NB4 (cell line): ENCODE results near the gene MAPK8IP3.

Source experiments
- MAX ChIP-seq: IDR thresholded peaks from 2 replicates; pipeline ENCODE4 v1.6.1; 2011; ENCODE audit warnings: low read depth, low read length
- TF ChIP-seq, protein P1 (sequence below): IDR thresholded peaks from one replicate; pipeline ENCODE4 v1.5.1; 2012; ENCODE audit warnings: low read depth, low read length

DNA sequence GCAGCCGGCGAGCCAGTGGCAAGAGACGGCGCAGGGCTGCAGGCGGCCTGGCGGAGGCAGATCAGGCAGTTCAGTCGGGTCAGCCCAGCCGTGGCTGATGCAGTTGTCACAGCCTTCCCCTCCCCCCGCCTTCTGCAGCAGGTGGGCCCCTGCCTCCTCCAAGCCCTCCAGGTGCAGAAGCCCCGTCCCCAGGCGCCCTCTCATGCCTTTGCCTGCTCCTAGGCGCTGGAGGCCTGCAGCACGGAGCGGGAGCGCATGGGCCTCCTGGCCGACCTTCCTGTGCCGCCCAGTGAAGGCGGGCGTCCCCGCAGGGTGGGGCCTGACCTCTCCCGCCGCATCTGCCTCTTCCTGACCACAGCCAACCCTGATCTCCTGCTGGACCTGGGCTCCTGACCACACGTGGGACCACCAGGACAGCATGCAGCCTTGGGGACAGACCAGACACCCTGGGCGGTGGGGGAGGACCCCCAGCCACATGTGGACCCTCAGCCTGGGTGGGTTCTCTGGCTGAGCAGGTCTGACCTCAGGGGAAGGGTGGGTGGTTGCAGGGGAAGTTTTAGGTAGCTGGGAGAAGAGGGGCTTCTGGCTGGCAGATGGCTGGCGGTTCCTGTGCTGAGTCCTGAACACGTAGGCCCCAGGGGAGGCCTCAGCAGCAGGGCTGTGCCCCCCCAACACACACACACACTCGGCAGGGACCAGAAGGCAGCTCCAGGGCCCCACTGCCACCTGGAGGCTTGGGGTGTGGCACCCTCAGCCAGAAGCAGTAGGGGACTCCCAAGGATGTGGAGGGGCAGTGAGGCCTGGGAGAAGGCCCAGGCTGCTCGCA is 70.1 kb downstream of the MAPK8IP3 start:
- TF ChIP-seq, protein P1, sequence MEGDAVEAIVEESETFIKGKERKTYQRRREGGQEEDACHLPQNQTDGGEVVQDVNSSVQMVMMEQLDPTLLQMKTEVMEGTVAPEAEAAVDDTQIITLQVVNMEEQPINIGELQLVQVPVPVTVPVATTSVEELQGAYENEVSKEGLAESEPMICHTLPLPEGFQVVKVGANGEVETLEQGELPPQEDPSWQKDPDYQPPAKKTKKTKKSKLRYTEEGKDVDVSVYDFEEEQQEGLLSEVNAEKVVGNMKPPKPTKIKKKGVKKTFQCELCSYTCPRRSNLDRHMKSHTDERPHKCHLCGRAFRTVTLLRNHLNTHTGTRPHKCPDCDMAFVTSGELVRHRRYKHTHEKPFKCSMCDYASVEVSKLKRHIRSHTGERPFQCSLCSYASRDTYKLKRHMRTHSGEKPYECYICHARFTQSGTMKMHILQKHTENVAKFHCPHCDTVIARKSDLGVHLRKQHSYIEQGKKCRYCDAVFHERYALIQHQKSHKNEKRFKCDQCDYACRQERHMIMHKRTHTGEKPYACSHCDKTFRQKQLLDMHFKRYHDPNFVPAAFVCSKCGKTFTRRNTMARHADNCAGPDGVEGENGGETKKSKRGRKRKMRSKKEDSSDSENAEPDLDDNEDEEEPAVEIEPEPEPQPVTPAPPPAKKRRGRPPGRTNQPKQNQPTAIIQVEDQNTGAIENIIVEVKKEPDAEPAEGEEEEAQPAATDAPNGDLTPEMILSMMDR, result no peak
- TF ChIP-seq MAX, result no peak
